Liver (tissue), 3 donors: ENCODE measurements around the gene ARHGEF39.

Experiments
- CTCF ChIP-seq: fragments of 150-350 bp; IDR thresholded peaks from 2 replicates; pipeline ENCODE4 v1.5.1; 2017; ENCODE audit warnings: improper control_type of control experiment, low read depth, low read length; ENCODE audit not compliant: missing input control
- GABPA ChIP-seq, 2 donors: IDR thresholded peaks in 1 of 2; conservative IDR thresholded peaks in 1 of 2; 2 replicates each; pipeline ENCODE4 v1.6.1; 2016; ENCODE audit warnings: antibody characterized with exemption in 2 of 2, mild to moderate bottlenecking in 1 of 2, moderate library complexity in 1 of 2
- MAX ChIP-seq: IDR thresholded peaks from 2 replicates; pipeline ENCODE4 v1.6.1; 2016; ENCODE audit warnings: antibody characterized with exemption
- RAD21 ChIP-seq, 2 donors: IDR thresholded peaks; 2 replicates each; pipeline ENCODE4 v1.6.1; 2016; ENCODE audit warnings: antibody characterized with exemption in 2 of 2, mild to moderate bottlenecking in 2 of 2
- REST ChIP-seq: IDR thresholded peaks from 2 replicates; pipeline ENCODE4 v1.6.1; 2016; ENCODE audit warnings: antibody characterized with exemption, mild to moderate bottlenecking
- TAF1 ChIP-seq: conservative IDR thresholded peaks from 2 replicates; pipeline ENCODE4 v1.6.1; 2016; ENCODE audit warnings: antibody characterized with exemption, mild to moderate bottlenecking
- ZBTB33 ChIP-seq: IDR thresholded peaks from 2 replicates; pipeline ENCODE4 v1.6.1; 2016; ENCODE audit warnings: antibody characterized with exemption
- donor health status: healthy.
- donor health status: healthy.

GRCh38 chr9:35681341-35682002, 16.5 kb upstream of the ARHGEF39 start:
- TF ChIP-seq TAF1 (no peak), ZBTB33 (no peak), CTCF (no peak), REST (no peak), MAX (no peak), RAD21 (IDR thresholded peaks at IDR 0.05) (no peak), GABPA (IDR thresholded peaks at IDR 0.05 in 1 of 2, conservative IDR thresholded peaks at IDR 0.05 in 1 of 2) (no peak)
